Measurements from ENCODE around the gene SOCS6.

DNA sequence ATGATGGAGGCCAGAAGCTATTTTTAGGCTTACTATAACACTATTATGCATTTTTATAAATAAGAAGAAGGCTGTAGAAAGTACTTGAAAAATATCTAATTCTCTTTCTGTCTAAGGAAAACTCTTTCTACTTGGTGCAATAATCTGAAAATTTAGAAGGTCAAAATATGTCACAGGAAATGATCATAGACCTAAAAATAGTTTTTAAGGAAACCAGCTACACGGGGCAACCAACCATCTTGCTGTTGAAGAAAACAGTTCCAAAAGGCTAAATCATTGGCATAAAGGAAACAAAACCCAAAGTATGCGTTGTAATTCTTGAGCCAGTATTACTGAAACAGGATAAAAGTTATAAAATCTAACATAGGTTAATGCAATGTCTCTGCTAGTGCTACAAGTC, 40.2 kb downstream of the SOCS6 start:
- TF ChIP-seq CTCF (conservative IDR thresholded peaks at IDR 0.05; ENCODE audit: low read depth, low read length): no peak
- no peak for TF ChIP-seq EZH2 (IDR thresholded peaks at IDR 0.05; ENCODE audit: borderline replicate concordance, low read depth, low read length, poor library complexity, severe bottlenecking)
